Measurements from ENCODE around the gene SORBS2.

GRCh38 chr4:185542626-185543315 is 269.2 kb downstream of the SORBS2 start:
- TF ChIP-seq CTCF (IDR thresholded peaks at IDR 0.05; ENCODE audit: extremely low read depth in 1 of 2, insufficient read depth in 1 of 2, low read depth in 1 of 2, low read length in 2 of 2) (no peak), EZH2 (IDR thresholded peaks at IDR 0.05; ENCODE audit: borderline replicate concordance, low read depth, low read length, severe bottlenecking) (no peak), POLR2A (IDR thresholded peaks at IDR 0.05; ENCODE audit: low read depth, low read length) (no peak), MAX (IDR thresholded peaks at IDR 0.05; ENCODE audit: insufficient read depth, insufficient read length) (no peak), MYC (IDR thresholded peaks at IDR 0.05; ENCODE audit: low read depth, low read length) (no peak)

Measured in endothelial cell of umbilical vein (primary cell).